Stimulated activated CD4-positive, alpha-beta T cell treated with anti-CD3 and anti-CD28 coated beads, Interleukin-1b, Interleukin-23, amount 100 ng/mL, for 48 hours (primary cell): Measurements from ENCODE around the gene TRIM41.
"Not testable (repeated sequence)": the region's sequence is repeated elsewhere in the genome, so short reads cannot be mapped to it uniquely, and the experiment has no call there.

Source experiments
- DNase-seq: peaks from one replicate; pipeline ENCODE4 v3.0.0-alpha.2; 2020

TRIM41 gene

GRCh38 chr5:181212080-181212479 is 11.0 kb upstream of the TRIM41 start:
- DNase-seq, result no peak

DNA sequence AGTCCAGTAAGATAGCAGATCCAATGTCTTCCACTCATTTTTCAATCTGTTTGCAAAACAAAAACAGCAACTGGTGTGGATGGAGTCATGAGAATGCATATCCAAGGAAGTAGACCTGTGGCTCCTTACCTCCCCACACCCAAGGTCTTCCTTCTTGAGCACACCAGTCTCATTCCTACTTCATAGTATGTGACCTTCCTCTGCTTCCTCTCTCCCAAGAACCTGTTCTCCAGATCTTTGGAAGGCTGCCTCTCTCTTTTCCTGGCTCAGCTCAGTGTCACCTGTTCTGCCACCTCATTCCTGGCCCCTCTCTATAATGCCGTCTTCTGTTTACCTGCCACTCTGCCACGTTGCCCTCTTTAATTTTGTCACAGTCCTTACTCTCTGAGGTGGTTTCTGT is 10.1 kb upstream of the TRIM41 start:
- DNase-seq, result no peak

GRCh38 chr5:181214249-181214648 is 8.8 kb upstream of the TRIM41 start:
- not testable (repeated sequence) for DNase-seq

DNA sequence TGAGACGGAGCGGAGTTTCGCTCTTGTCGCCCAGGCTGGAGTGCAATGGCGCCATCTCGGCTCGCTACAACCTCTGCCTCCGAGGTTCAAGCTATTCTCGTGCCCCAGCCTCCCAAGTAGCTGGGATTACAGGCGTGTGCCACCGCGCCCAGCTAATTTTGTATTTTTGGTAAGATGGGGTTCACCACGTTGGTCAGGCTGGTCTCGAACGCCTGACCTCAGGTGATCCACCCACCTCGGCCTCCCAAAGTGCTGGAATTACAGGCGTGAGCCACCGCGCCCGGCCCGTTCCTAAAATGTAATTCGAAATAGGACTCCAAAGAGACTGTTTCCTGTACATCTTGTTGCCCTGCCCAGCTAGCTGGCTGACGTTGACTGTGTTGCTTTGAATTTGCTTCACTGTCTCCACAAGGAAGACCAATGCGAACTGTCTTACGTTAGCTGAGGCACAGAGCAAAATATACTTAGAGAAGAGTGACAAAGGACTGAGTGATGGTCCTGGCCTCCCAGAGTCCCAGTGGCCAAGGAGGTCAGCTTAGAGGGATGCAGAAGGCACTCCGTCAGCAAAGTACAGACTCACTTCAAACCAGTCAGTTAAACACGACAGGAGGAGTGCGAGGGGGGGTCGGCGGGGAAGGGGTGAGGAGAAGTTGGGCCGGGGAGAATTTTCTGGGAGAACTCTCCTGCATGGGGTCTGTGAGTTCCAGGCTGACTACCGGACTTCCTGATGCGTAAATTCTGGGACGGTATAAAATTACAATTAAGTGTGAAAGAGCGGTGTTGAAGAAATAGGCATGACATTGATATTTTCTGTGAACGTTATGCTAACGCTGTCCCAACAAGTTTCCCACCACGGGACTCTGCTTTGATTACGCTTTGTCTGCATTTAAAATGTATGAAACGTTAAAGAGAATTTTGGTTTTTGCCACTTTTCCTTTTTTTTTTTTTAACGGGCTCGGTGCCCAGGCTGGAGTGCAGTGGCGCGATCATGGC is 6.8 kb upstream of the TRIM41 start:
- no peak for DNase-seq

DNA sequence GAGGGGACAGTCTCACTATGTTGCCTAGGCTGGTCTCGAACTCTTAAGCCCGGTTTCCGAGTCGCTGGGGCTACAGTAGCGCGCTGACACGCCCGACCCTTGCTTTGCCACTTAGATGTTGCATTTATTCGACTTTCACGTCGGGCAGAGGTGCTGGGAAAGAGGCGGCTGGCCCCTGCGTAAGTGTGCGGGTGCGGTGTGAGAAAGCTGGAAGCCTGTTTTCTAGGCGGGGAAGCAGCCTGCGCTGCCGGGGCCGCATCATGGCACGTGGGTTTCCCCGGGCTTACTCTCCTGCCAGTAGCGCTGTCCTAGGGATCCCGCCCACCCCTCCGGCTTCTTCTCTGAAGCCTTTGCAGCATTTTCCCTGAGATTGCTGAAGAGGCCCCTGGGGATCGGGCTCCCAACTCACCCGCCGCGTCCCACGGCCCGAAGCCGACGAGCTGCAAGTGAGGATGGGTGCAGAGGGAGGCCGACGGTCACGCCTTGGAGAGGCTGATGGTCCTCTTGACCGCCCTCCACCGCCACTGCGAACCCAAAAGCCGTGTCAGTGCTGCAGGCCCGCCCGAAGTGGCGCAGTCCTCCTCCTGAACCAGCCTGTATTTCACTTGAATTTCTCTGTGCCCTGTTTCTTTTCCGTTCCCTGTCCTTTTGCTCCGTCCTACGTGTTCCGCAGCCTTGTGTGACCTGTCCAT is 5.8 kb upstream of the TRIM41 start:
- DNase-seq, result peak; percentile 72

DNA sequence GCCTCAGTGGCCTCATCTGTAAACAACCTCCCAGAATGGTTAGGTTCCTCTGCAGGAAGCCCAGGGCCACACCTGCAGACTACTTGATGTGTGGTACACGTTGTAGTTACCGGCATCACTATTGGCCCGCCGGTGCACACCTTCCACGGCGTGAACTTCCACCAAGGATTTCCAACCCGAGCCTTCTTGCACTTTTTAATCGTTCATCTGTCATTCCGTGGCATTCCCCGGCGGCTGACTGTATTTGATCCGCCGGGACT is 5.3 kb upstream of the TRIM41 start:
- DNase-seq, result no peak

GRCh38 chr5:181218795-181219124 is 4.3 kb upstream of the TRIM41 start:
- DNase-seq, result no peak

DNA sequence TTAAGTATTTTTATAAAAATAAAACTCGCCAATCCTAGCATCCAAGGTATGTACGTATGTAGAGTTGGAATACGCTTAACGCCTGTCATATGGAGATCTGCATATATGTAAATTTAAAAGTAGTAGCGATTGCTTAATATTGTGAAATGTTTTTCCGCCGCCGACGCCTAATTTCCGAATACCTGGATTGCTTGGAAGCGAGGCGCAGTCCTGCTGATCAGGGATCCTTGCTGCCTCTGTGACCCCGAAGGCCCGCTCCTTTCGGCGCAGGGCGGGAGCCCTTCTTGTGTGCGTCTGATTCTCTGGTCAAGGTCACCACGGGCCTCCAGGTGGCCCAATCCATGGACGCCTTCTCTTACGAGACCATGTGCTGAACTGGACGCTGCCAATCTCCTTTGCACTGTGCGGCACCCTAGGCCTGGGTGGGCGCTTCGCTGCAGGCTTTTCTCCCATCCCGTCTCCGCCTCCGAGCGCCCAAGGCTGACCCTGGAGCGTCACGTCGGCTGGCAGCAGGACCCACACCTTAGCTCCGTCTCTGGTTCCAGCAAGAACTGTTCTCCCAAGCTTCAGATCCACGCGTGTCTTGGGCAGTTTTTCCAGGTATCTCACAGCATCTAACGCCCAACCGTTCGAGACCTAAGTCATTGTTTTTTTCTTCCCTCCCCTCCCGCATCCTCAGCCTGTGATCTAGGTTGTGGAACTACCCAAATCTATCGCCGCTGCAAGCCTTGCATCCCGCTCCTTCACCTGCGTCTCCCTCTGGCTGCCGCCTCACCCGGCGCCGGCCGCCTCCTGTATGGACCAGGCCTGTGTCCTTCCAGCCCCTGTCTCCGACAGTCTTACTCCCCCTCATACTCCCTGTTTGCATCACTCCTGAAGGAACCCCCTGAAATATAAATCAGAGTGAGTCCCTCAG is 3.6 kb upstream of the TRIM41 start:
- no peak for DNase-seq

DNA sequence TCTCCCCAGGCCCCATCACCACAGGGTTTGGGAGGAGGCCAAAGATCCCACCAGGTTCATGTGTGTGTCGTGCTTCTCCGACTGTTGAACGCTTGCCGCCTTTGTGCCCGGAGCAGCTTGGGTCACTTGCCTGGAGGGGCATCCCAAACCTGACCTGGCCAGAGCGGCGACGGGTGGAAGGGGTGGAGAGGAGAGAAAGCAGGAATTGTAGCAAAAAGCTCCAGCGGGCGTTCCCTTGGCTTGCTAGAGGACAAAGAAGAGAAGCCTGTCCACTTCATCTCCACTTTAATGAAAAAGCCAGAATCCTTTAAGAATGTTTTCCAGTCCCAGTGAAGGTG is 2.9 kb upstream of the TRIM41 start:
- no peak for DNase-seq

- DNase-seq, result no peak
Observed at GRCh38 chr5:181221105-181221791, 1.8 kb upstream of the TRIM41 start.

- peak; percentile 97 for DNase-seq
Observed at GRCh38 chr5:181221792-181222629, 1.1 kb upstream of the TRIM41 start.

GRCh38 chr5:181222630-181223057 is 437 bp upstream of the TRIM41 start:
- DNase-seq, result no peak

- peak; percentile 53 for DNase-seq
Observed at GRCh38 chr5:181223729-181224389, 778 bp downstream of the TRIM41 start.

DNA sequence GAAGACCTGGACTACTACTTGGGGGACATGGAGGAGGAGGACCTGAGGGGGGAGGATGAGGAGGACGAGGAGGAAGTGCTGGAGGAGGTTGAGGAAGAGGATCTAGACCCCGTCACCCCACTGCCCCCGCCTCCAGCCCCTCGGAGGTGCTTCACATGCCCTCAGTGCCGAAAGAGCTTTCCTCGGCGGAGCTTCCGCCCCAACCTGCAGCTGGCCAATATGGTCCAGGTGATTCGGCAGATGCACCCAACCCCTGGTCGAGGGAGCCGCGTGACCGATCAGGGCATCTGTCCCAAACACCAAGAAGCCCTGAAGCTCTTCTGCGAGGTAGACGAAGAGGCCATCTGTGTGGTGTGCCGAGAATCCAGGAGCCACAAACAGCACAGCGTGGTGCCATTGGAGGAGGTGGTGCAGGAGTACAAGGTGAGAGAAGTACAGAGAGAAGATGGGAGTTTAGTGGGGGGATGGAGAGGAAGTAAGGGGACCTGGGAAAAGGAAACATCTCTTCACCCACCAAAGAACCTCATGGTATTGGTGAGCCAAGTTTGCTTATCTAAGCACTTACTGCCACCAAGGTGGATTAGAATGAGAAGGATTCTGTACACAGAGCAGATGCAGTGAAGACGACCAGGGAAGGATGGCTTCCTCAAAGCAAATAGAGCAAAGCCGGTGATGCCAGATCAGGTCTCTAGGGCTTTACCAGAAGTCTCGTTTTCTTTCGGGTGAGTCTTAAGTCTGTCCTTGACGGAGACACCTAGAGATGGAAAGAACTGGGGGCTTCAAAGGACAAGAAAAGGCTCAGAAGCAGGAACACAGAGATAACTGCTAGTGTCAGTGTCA is 1.5 kb downstream of the TRIM41 start:
- DNase-seq, result peak; percentile 28

GRCh38 chr5:181229996-181230395 is 6.9 kb downstream of the TRIM41 start:
- no peak for DNase-seq

GRCh38 chr5:181230551-181230950 is 7.5 kb downstream of the TRIM41 start:
- no peak for DNase-seq

- DNase-seq, result no peak
Observed at GRCh38 chr5:181231432-181231831, 8.4 kb downstream of the TRIM41 start.

GRCh38 chr5:181232593-181232992 is 9.5 kb downstream of the TRIM41 start:
- no peak for DNase-seq

GRCh38 chr5:181233088-181233800 is 10.2 kb downstream of the TRIM41 start:
- no peak for DNase-seq
